K562 (cell line): ENCODE results near the gene PAFAH2. TPM values are rescaled to one million over a fixed set of nuclear protein-coding genes. Genes with fewer than 3 reads are reported as not detected.

Source experiments
- BACH1 ChIP-seq: fragments of 200-800 bp; sonication (Bioruptor generic); IDR thresholded peaks from 2 replicates; pipeline ENCODE4 v1.6.1; 2016; ENCODE audit warnings: missing genetic modification characterization, missing compliant biosample characterization
- COPS2 ChIP-seq: fragments of 450-650 bp; conservative IDR thresholded peaks from 2 replicates; pipeline ENCODE4 v1.6.1; 2016; ENCODE audit warnings: mild to moderate bottlenecking, moderate library complexity
- CREB3 ChIP-seq: fragments of 450-650 bp; conservative IDR thresholded peaks from 2 replicates; pipeline ENCODE4 v1.6.1; 2016; ENCODE audit warnings: missing genetic modification characterization, low read depth, mild to moderate bottlenecking, missing compliant biosample characterization, moderate library complexity
- E2F3 ChIP-seq: fragments of 250-450 bp; sonication (Bioruptor Pico); IDR thresholded peaks from 2 replicates; pipeline ENCODE4 v1.4.0; 2020; ENCODE audit warnings: mild to moderate bottlenecking
- HDAC2 ChIP-seq: fragments of 450-650 bp; IDR thresholded peaks from 2 replicates; pipeline ENCODE4 v1.6.1; 2016; ENCODE audit warnings: mild to moderate bottlenecking
- HDGF ChIP-seq: fragments of 450-650 bp; IDR thresholded peaks from 2 replicates; pipeline ENCODE4 v1.6.1; 2016
- HMGN3 ChIP-seq: IDR thresholded peaks from 2 replicates; pipeline ENCODE4 v1.6.1; 2011; ENCODE audit warnings: borderline replicate concordance, low read depth, mild to moderate bottlenecking, mixed read lengths, low read length; ENCODE audit not compliant: insufficient read length; ENCODE audit errors: extremely low read depth
- IFI16 ChIP-seq: fragments of 250-450 bp; sonication (Bioruptor Pico); IDR thresholded peaks from 2 replicates; pipeline ENCODE4 v2.1.2; 2022; ENCODE audit warnings: mild to moderate bottlenecking, inconsistent platforms
- MTF1 ChIP-seq: fragments of 250-450 bp; sonication (Bioruptor Pico); IDR thresholded peaks from 2 replicates; pipeline ENCODE4 v1.9.0; 2021; ENCODE audit warnings: moderate library complexity, mild to moderate bottlenecking, inconsistent platforms, borderline replicate concordance
- NFIC ChIP-seq: fragments of 450-650 bp; IDR thresholded peaks from 2 replicates; pipeline ENCODE4 v1.6.1; 2017; ENCODE audit warnings: mild to moderate bottlenecking, inconsistent platforms
- POLR2AphosphoS5 ChIP-seq: IDR thresholded peaks from 2 replicates; pipeline ENCODE4 v1.6.1; 2011; ENCODE audit warnings: mild to moderate bottlenecking, low read depth, low read length, moderate library complexity; ENCODE audit not compliant: control insufficient read depth, insufficient read depth
- PURB ChIP-seq: sonication (generic); formaldehyde crosslinking; IDR thresholded peaks from 2 replicates; pipeline ENCODE4 v1.9.0; 2021; ENCODE audit warnings: low read depth, mild to moderate bottlenecking, missing genetic modification reagents
- RCOR1 ChIP-seq, 2 experiments: IDR thresholded peaks; 2 replicates each; pipeline ENCODE4 v1.6.1; 2012; ENCODE audit warnings: low read depth in 2 of 2, low read length in 2 of 2, borderline replicate concordance in 1 of 2, improper control_type of control experiment in 1 of 2
- SAP30 ChIP-seq: fragments of 200-600 bp; sonication (generic); IDR thresholded peaks from 2 replicates; pipeline ENCODE4 v1.6.1; 2012; ENCODE audit warnings: borderline replicate concordance, low read depth, mild to moderate bottlenecking, moderate library complexity, low read length, control low read depth, inconsistent platforms; ENCODE audit not compliant: insufficient read depth, poor library complexity, severe bottlenecking
- SMARCC2 ChIP-seq: fragments of 450-650 bp; IDR thresholded peaks from 2 replicates; pipeline ENCODE4 v1.6.1; 2017; ENCODE audit warnings: antibody characterized with exemption, moderate library complexity, mild to moderate bottlenecking, low read depth
- TBL1XR1 ChIP-seq, 2 experiments: IDR thresholded peaks; 2 replicates each; pipeline ENCODE4 v1.6.1; 2012; ENCODE audit warnings: improper control_type of control experiment in 2 of 2, low read length in 2 of 2, mild to moderate bottlenecking in 1 of 2
- THRAP3 ChIP-seq: fragments of 450-650 bp; IDR thresholded peaks from 2 replicates; pipeline ENCODE4 v1.6.1; 2016; ENCODE audit warnings: mild to moderate bottlenecking, inconsistent platforms, borderline replicate concordance
- ZC3H11A ChIP-seq: IDR thresholded peaks from 2 replicates; pipeline ENCODE4 v1.6.1; 2012; ENCODE audit warnings: low read depth, low read length, improper control_type of control experiment
- ZNF347 ChIP-seq: fragments of 450-650 bp; formaldehyde crosslinking; IDR thresholded peaks from 2 replicates; pipeline ENCODE4 v1.4.0; 2020; ENCODE audit warnings: low read depth, mild to moderate bottlenecking, moderate library complexity
- polyA plus RNA-seq, 8 experiments: library from polyadenylated mRNA; depleted of rRNA in 4 of 8; stranded (reverse) in 5 of 8; unstranded in 3 of 8; fragments of >200 nt; fragmentation: Nextera tagmentation in 2 of 8; fragmentation: Illumina TruSeq in 1 of 8; extraction: Ambion mirVana in 2 of 8; extraction: Trizol in 1 of 8; gene quantifications; 2 replicates each; pipeline versions ENCODE4 v1.2.1 to v1.2.3, GENCODE V29; 2011 to 2014; ENCODE audit warnings: inconsistent platforms in 1 of 8, missing spikeins in 1 of 8
- total RNA-seq, 7 experiments: library from RNA; depleted of rRNA in 6 of 7; stranded (reverse); fragments of >200 nt in 6 of 7; fragmentation: Illumina TruSeq in 2 of 7; extraction: Trizol in 2 of 7; gene quantifications; 2 replicates each; pipeline versions ENCODE4 v1.2.1 to v1.2.3, GENCODE V29; 2011 to 2021; ENCODE audit warnings: low replicate concordance in 1 of 7
- TF ChIP-seq, protein P1 (sequence below): fragments of 250-450 bp; sonication (Bioruptor Pico); IDR thresholded peaks from 2 replicates; pipeline ENCODE4 v1.8.0; 2021; ENCODE audit warnings: moderate library complexity, mild to moderate bottlenecking, inconsistent platforms
- TF ChIP-seq, protein P2 (sequence below): fragments of 250-450 bp; sonication (Bioruptor Pico); IDR thresholded peaks from 2 replicates; pipeline ENCODE4 v1.5.0; 2020; ENCODE audit warnings: mild to moderate bottlenecking

The PAFAH2 gene
- total and polyA plus RNA-seq, 9 of the 15 experiments (the other 6 are each of a cell fraction or from before 2014, with no cell fraction given) = 4.2 to 10.9 (median 6.8) TPM

DNA sequence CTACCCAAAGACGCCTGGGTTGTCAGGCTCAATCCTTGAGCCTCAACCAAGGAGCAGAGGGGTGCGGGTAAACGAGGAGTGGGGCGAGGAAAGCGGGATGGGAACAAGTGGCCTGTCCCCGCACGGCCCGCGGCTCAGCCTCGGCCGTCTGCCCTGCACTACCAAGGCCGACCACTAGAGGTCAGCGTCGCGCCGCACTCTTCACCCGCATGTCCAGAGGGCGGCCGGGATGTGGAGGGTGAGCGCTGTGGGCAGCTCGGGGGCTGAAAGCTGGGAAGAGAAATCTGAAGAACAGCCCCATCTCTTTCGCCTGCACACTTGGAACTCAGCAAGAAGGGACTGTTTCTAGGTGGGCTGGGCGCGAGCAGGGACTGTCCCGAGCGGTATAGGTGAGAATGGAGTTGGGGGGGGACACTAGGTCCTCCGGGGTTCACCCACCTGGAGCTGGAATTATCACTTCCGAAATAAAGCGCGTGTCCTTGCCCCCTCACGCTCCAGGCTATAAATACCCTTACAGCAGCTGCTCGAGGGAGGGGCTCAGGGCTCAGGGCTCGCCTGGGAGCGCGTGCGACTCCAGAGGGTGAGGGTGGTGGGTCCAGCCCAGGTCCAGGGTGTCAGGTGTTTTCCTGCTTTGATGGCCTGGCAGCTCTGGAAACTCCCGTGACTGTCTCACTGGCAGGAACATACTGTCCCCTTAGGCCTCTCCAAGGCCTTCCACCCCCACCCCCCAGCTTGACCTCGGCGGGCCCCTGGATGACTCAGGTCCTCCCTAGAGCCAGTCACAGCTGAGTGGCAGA, 38.3 kb upstream of the PAFAH2 start (continued):
- TF ChIP-seq, protein P1, sequence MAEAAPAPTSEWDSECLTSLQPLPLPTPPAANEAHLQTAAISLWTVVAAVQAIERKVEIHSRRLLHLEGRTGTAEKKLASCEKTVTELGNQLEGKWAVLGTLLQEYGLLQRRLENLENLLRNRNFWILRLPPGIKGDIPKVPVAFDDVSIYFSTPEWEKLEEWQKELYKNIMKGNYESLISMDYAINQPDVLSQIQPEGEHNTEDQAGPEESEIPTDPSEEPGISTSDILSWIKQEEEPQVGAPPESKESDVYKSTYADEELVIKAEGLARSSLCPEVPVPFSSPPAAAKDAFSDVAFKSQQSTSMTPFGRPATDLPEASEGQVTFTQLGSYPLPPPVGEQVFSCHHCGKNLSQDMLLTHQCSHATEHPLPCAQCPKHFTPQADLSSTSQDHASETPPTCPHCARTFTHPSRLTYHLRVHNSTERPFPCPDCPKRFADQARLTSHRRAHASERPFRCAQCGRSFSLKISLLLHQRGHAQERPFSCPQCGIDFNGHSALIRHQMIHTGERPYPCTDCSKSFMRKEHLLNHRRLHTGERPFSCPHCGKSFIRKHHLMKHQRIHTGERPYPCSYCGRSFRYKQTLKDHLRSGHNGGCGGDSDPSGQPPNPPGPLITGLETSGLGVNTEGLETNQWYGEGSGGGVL = no peak
- TF ChIP-seq IFI16 (CRISPR knock-in tag) (no peak), SMARCC2 (no peak), HDGF (no peak; the same call in 1 of the 2 replicates), ZC3H11A (no peak), TBL1XR1 (IDR thresholded peaks at IDR 0.05; ENCODE audit: low read length in 2 of 2) (no peak), HMGN3 (peak; percentile 54), SAP30 (no peak), COPS2 (no peak), RCOR1 (IDR thresholded peaks at IDR 0.05; ENCODE audit: borderline replicate concordance in 1 of 2, low read depth in 2 of 2, low read length in 2 of 2) (peak in 1 of 2 experiments; percentile 77; a peak in 2 of 4 replicates), POLR2AphosphoS5 (no peak), THRAP3 (no peak), PURB (CRISPR knock-in tag) (no peak), CREB3 (no peak), NFIC (no peak), BACH1 (tag) (no peak), MTF1 (CRISPR knock-in tag) (no peak), HDAC2 (0 out of 2 replicates have a peak, but pooled peaks have one; percentile 11), E2F3 (no peak), ZNF347 (CRISPR knock-in tag) (no peak)
- TF ChIP-seq, protein P2, sequence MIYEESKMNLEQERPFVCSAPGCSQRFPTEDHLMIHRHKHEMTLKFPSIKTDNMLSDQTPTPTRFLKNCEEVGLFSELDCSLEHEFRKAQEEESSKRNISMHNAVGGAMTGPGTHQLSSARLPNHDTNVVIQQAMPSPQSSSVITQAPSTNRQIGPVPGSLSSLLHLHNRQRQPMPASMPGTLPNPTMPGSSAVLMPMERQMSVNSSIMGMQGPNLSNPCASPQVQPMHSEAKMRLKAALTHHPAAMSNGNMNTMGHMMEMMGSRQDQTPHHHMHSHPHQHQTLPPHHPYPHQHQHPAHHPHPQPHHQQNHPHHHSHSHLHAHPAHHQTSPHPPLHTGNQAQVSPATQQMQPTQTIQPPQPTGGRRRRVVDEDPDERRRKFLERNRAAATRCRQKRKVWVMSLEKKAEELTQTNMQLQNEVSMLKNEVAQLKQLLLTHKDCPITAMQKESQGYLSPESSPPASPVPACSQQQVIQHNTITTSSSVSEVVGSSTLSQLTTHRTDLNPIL (CRISPR knock-in tag) = no peak
